Subcutaneous abdominal adipose tissue (tissue), 5 donors: ENCODE data around the gene RSRC1.
"Not testable (repeated sequence)": the region's sequence is repeated elsewhere in the genome, so short reads cannot be mapped to it uniquely, and the experiment has no call there.

ENCODE experiments used
- H3K27ac ChIP-seq: one replicate; pipeline ENCODE4 v1.7.0; 2013; ENCODE audit warnings: low read depth, mild to moderate bottlenecking, inconsistent platforms, low read length, moderate library complexity
- H3K27me3 ChIP-seq, 5 donors: one replicate each; pipeline ENCODE4 v1.7.0; 2013; ENCODE audit warnings: low read length in 5 of 5, inconsistent platforms in 1 of 5; ENCODE audit not compliant: control insufficient read depth in 5 of 5, insufficient read depth in 4 of 5
- H3K36me3 ChIP-seq, 5 donors: one replicate each; pipeline ENCODE4 v1.7.0; 2013; ENCODE audit warnings: low read length in 5 of 5; ENCODE audit not compliant: control insufficient read depth in 5 of 5, insufficient read depth in 5 of 5
- H3K4me1 ChIP-seq, 5 donors: one replicate each; pipeline ENCODE4 v1.7.0; 2013; ENCODE audit warnings: low read length in 5 of 5, mild to moderate bottlenecking in 3 of 5, moderate library complexity in 1 of 5; ENCODE audit not compliant: control insufficient read depth in 5 of 5, insufficient read depth in 5 of 5
- H3K4me3 ChIP-seq, 5 donors: one replicate each; pipeline ENCODE4 v1.7.0; 2013; ENCODE audit warnings: low read length in 5 of 5, low read depth in 1 of 5
- H3K9ac ChIP-seq, 5 donors: one replicate each; pipeline ENCODE4 v1.7.0; 2013; ENCODE audit warnings: low read length in 5 of 5, mild to moderate bottlenecking in 4 of 5, moderate library complexity in 3 of 5
- H3K9me3 ChIP-seq, 5 donors: one replicate each; pipeline ENCODE4 v1.7.0; 2013; ENCODE audit warnings: low read length in 5 of 5; ENCODE audit not compliant: control insufficient read depth in 5 of 5
- donor health status: healthy.
- donor health status: healthy.
- donor health status: healthy.
- donor health status: healthy.
- donor health status: healthy.

Gene RSRC1

DNA sequence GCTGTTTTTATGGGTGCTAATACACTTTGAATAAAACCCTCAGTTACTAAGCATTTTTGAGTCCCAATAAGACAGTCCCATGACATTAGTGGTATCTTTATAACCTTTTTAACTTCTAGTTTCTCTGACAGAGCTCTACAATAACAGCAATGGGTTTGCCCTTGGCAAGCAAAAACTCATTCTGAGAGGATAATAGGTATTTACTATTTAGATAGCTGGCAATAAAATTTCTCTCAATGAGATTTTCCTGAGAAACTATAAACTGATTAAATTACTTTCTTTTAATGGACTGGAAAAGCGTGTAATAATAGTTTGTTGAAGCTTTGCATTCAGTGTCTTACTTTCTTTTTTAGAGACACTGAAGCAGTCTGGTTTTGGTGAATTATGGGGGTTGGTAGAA lies 293.1 kb downstream of the RSRC1 start:
- Histone ChIP-seq H3K27me3 (no peaks in the 10 kb centered on the region), H3K27ac (no peak overlapping the region), H3K9ac (no peak overlapping the region), H3K36me3 (no peaks in the 10 kb centered on the region), H3K4me3 (no peak overlapping the region), H3K4me1 (no peaks in the 10 kb centered on the region), H3K9me3 (no peaks in the 10 kb centered on the region)

DNA sequence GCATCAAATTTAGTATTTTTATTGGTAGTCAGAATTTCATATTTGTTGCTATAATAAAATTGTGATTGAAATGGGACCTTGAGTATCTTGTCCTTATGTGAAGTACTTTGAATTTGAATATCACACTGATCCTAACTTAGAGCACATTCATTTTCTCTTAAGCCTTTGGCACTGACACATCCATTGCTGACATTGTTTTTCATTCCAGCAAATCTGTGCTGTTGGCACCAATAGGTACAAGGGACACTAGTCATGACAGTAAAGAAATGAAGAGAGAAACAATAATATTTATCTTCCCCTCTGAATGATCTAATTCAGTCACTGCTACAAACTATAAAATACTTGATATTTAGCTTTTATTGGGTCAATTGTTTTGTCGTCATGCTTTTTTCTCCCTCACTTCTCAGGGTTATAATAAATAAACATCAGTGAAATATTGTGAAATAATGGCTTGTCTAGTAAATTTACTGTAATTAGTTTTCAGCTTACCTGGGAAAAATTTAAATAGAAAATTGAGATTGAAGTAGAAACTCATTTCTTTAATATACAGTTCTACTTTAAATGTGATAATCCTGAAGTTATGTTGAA lies 294.3 kb downstream of the RSRC1 start:
- no peaks in the 10 kb centered on the region for H3K36me3 ChIP-seq
- H3K27me3 ChIP-seq: no peaks in the 10 kb centered on the region
- no peak overlapping the region for H3K27ac ChIP-seq
- H3K4me1 ChIP-seq: no peaks in the 10 kb centered on the region
- no peaks in the 10 kb centered on the region for H3K9me3 ChIP-seq
- no peak overlapping the region for H3K9ac ChIP-seq
- H3K4me3 ChIP-seq: no peak overlapping the region

DNA sequence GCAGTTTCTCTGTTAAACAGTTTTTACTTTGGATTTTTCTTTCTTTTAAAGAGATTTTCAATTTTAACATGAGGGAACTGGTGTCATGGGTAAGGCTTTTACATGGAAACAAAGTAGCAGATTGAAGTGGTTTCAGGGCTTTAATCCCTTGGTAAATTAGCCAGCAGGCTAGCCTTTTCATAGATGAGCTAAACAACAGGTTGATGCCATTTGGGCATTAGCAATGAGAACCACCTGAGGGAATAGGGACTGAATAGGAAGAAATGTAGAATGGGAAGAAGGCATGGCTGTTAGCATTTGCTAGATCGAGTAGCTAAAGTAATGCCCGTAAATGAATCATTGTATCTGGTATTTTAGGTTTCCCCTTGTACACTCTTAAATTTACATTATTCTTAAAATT lies 295.6 kb downstream of the RSRC1 start:
- no peak overlapping the region for H3K9ac ChIP-seq
- no peaks in the 10 kb centered on the region for H3K9me3 ChIP-seq
- H3K27ac ChIP-seq: no peak overlapping the region
- H3K27me3 ChIP-seq: no peaks in the 10 kb centered on the region
- H3K4me3 ChIP-seq: no peak overlapping the region
- no peaks in the 10 kb centered on the region for H3K4me1 ChIP-seq
- H3K36me3 ChIP-seq: no peaks in the 10 kb centered on the region

DNA sequence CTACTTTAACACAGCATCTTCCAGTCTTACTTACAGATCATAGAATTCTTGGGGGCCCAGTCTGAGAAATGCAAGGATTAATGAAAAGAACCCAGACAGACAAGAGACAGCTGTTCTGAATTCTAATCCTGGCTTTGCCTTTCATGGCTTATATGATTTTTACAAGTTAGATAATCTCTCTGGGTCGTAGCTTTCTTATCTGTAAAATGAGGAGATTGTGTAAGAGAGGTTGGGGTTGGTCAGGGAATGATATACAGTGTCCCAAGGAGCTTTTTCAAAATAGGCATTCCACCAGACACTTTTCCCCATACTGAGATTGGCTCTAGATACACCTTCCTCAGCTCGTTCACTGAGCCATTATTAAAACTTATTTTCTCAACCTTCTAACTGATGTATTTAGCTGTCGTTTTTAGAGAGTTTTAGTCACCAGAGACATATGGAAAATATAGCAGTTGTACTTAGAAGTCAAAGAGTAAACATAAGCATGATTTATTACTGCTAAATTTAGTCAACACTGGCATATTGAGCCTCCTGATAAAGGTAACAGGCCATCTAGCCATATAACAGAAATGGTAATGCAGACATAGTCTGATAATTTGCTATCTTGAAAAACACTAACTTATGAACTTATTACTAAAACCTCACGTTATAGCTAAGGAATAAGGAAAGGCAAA lies 298.1 kb downstream of the RSRC1 start:
- no peaks in the 10 kb centered on the region for H3K27me3 ChIP-seq
- H3K4me3 ChIP-seq: no peak overlapping the region
- H3K9ac ChIP-seq: no peak overlapping the region
- no peak overlapping the region for H3K27ac ChIP-seq
- H3K4me1 ChIP-seq: no peaks in the 10 kb centered on the region
- H3K36me3 ChIP-seq: no peaks in the 10 kb centered on the region
- peaks cover 0 to 9% (median 3%) of the 10 kb centered on the region in 5 donors for H3K9me3 ChIP-seq

DNA sequence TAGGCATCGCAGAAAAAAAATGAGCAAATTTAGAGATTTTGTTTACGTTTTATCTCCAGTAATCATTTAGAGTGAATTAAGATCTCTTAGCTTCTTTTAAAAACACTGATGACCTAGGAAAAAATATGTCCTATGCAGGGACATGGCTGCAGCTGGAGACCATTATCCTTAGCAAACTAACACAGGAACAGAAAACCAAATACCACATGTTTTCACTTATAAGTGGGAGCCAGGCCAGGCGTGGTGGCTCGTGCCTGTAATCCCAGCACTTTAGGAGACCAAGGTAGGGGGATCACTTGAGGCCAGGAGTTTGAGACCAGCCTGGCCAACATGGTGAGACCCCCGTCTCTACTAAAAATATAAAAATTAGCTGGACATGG lies 298.6 kb downstream of the RSRC1 start:
- not testable (repeated sequence) for H3K9ac ChIP-seq, H3K4me1 ChIP-seq, H3K27me3 ChIP-seq, H3K9me3 ChIP-seq, H3K4me3 ChIP-seq, H3K27ac ChIP-seq, H3K36me3 ChIP-seq

DNA sequence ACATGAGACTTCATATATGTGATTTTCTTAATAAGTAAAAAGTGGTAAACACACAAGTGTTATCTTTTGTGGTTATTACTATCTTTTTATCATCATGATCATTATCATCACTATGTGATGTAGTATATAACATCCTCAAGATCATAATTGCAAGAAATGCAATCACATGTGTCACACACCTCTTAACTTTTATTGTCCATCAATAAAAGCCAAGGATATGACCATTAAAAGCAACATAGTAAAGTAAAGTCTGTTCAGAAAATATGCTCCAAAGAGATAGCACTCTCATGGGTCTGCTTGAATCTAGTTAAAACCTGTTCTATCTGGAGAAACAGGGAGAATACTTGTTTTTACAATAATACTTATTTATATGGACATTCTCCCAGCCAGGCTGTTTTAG lies 308.1 kb downstream of the RSRC1 start:
- Histone ChIP-seq H3K9ac (no peak overlapping the region), H3K27ac (no peak overlapping the region), H3K4me3 (no peak overlapping the region), H3K36me3 (no peaks in the 10 kb centered on the region), H3K4me1 (no peaks in the 10 kb centered on the region), H3K9me3 (no peaks in the 10 kb centered on the region), H3K27me3 (no peaks in the 10 kb centered on the region)

DNA sequence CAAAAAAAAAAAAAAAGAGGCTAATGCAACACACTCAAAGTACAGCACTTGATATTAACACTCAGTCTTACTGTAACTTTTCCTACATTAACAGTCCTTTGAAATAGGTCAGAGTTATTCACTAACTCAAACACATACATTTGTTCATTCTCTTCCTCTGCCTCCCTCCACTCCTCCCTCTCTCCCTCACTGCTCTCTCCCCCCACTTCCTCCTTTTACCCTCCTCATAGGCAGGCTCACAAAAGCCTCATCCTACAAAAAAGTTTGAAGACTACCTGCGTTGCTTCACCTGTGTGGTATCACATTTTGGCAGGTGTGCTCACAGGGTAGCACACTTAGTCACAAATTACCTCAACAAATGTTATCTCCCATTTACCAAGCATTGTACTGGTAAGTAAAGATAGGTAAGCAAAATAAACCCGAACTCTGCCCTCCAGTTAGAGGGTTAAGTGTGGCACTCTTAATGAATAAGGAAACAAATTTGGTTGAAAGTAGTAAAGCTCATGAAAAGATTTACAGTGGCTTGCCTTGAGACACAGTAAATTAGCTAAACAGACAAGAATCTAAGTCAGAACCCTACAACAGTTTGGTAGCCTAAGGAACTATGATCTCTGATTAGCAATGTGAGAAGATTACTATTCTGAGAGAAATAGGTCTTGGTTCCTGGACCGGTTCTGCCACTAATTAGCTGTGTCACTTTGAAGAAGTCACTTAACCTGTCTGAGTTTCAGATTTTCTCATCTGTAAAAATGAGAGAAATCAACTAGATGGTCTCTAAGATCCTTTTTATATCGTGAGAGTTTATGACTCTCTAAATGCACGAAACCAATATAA lies 310.1 kb downstream of the RSRC1 start:
- Histone ChIP-seq H3K4me1 (no peaks in the 10 kb centered on the region), H3K27ac (no peak overlapping the region), H3K9me3 (no peaks in the 10 kb centered on the region), H3K9ac (no peak overlapping the region), H3K36me3 (no peaks in the 10 kb centered on the region), H3K4me3 (no peak overlapping the region), H3K27me3 (no peaks in the 10 kb centered on the region)

DNA sequence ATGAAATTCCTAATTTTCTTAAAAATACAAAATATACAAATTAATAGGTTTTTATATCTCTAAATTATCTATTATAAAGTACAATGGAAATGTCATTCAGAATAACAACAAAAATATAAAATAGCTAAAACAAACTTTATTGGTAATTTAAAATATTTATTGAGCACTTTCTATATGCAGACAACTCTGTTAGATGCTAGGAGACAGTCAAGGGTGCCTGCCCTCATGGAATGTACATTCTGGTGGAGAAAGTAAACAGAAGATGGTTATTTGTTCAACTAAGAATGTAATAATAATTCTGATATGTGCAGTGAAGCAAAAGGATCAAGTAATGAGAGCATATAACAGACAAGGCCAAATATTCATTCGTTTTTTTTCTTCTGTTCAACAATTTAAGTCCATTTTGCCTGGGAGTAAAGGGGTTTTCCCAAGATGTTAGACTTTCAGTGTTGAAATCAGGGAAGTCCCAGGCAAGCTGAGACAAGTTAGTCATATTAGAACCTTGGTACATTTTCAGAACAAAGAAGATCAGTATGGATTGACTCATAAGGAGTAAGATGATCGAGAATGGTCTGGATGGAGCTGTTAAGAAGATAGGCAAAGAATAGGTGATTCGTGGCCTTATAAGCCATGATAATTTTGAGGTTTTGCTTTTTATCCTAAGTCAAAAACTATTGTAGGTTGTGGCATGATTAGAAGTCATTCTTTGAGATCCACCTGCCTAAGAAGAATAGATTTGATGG lies 310.9 kb downstream of the RSRC1 start:
- Histone ChIP-seq H3K4me3 (no peak overlapping the region), H3K4me1 (no peaks in the 10 kb centered on the region), H3K27me3 (no peaks in the 10 kb centered on the region), H3K9ac (no peak overlapping the region), H3K36me3 (no peaks in the 10 kb centered on the region), H3K27ac (no peak overlapping the region), H3K9me3 (no peaks in the 10 kb centered on the region)

DNA sequence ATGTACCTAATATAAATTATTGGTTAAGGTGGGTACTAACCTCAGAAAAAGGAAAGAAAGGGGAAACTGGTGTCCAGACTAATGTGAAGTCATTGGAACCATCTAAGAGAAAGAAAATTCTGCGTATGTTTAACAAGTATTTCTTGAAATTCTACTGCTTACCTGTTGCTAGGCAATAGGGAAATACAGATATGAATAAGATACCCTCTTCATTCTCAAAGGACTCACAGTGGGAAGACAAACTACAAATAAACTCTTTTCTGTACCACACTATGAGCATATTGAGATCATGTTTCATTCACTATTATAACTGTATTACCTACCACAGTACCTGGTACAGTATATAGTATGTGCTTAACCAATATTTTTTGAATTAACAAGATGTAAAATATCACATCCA lies 320.6 kb downstream of the RSRC1 start:
- Histone ChIP-seq H3K9ac (no peak overlapping the region), H3K9me3 (no peaks in the 10 kb centered on the region), H3K4me1 (no peaks in the 10 kb centered on the region), H3K4me3 (no peak overlapping the region), H3K27me3 (no peaks in the 10 kb centered on the region), H3K36me3 (no peaks in the 10 kb centered on the region), H3K27ac (no peak overlapping the region)

DNA sequence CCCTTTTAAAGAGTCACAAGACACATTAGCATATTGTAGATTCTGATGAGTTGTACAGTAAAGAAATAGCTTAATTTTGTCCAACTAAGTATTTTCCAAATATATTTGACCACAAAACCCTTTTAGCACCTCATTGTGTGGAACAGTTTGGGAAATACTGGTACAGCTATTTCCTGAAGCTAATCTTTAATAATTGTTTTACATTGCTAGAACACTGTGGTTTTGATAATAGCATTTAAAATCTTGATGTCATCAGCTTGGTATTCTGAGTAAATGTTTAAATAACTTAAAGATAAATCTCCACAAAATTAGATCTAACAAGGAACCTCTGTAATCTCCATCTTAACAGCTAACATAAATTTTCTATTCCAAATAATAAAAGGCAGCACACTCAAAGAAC lies 321.1 kb downstream of the RSRC1 start:
- Histone ChIP-seq H3K4me3 (no peak overlapping the region), H3K27ac (no peak overlapping the region), H3K9ac (no peak overlapping the region), H3K9me3 (no peaks in the 10 kb centered on the region), H3K36me3 (no peaks in the 10 kb centered on the region), H3K4me1 (no peaks in the 10 kb centered on the region), H3K27me3 (no peaks in the 10 kb centered on the region)
